Ishikawa (cell line): Measurements from ENCODE around the gene NAT8.

Source experiments
- CEBPB ChIP-seq: IDR thresholded peaks from 2 replicates; pipeline ENCODE4 v1.6.1; 2012
- CREB1 ChIP-seq: IDR thresholded peaks from 2 replicates; pipeline ENCODE4 v1.6.1; 2012; ENCODE audit warnings: low read depth
- EGR1 ChIP-seq: IDR thresholded peaks from 2 replicates; pipeline ENCODE4 v1.6.1; 2012
- EP300 ChIP-seq: IDR thresholded peaks from 2 replicates; pipeline ENCODE4 v1.6.1; 2012; ENCODE audit warnings: borderline replicate concordance
- FOXM1 ChIP-seq: IDR thresholded peaks from 2 replicates; pipeline ENCODE4 v1.6.1; 2012; ENCODE audit warnings: low read depth, borderline replicate concordance
- NFIC ChIP-seq: IDR thresholded peaks from 2 replicates; pipeline ENCODE4 v1.6.1; 2012
- RAD21 ChIP-seq: IDR thresholded peaks from 2 replicates; pipeline ENCODE4 v1.6.1; 2012; ENCODE audit warnings: low read depth
- TAF1 ChIP-seq: IDR thresholded peaks from 2 replicates; pipeline ENCODE4 v1.6.1; 2012; ENCODE audit warnings: low read depth, mild to moderate bottlenecking
- TCF12 ChIP-seq: IDR thresholded peaks from 2 replicates; pipeline ENCODE4 v1.6.1; 2012; ENCODE audit warnings: low read depth
- TEAD4 ChIP-seq: IDR thresholded peaks from 2 replicates; pipeline ENCODE4 v1.6.1; 2012
- YY1 ChIP-seq: IDR thresholded peaks from 2 replicates; pipeline ENCODE4 v1.6.1; 2012; ENCODE audit warnings: low read depth
- ZBTB7A ChIP-seq: IDR thresholded peaks from 2 replicates; pipeline ENCODE4 v1.6.1; 2012; ENCODE audit warnings: low read depth
- TF ChIP-seq, protein P1 (sequence below): IDR thresholded peaks from 2 replicates; pipeline ENCODE4 v1.6.1; 2012
- TF ChIP-seq, protein P2 (sequence below): IDR thresholded peaks from 2 replicates; pipeline ENCODE4 v1.6.1; 2012; ENCODE audit warnings: low read depth, mild to moderate bottlenecking
- TF ChIP-seq, protein P3 (sequence below): IDR thresholded peaks from 2 replicates; pipeline ENCODE4 v1.6.1; 2012

Gene NAT8

DNA sequence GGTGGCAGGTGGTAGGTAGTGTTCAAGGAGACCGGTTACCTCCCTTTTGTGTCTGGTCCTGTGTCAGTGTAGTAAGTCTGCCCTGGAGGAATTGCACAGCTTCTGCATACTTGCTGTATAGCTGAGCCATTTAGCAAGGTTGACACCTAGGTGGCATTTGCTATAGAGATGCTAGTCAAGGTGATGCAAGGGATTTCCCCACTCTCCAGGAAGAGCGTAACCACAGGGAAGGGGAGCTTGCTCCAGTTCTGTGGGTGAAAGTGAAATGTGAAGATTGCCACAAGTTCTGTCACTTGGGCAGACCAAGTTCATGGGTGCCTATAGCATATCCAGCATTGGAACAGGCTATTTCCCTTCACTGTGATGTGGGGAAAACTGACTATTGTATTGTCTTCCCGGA is 28.1 kb downstream of the NAT8 start:
- TF ChIP-seq, protein P1, sequence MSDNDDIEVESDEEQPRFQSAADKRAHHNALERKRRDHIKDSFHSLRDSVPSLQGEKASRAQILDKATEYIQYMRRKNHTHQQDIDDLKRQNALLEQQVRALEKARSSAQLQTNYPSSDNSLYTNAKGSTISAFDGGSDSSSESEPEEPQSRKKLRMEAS: no peak
- no peak for TF ChIP-seq YY1
- TF ChIP-seq RAD21: no peak
- no peak for TF ChIP-seq TEAD4
- TF ChIP-seq, protein P2, sequence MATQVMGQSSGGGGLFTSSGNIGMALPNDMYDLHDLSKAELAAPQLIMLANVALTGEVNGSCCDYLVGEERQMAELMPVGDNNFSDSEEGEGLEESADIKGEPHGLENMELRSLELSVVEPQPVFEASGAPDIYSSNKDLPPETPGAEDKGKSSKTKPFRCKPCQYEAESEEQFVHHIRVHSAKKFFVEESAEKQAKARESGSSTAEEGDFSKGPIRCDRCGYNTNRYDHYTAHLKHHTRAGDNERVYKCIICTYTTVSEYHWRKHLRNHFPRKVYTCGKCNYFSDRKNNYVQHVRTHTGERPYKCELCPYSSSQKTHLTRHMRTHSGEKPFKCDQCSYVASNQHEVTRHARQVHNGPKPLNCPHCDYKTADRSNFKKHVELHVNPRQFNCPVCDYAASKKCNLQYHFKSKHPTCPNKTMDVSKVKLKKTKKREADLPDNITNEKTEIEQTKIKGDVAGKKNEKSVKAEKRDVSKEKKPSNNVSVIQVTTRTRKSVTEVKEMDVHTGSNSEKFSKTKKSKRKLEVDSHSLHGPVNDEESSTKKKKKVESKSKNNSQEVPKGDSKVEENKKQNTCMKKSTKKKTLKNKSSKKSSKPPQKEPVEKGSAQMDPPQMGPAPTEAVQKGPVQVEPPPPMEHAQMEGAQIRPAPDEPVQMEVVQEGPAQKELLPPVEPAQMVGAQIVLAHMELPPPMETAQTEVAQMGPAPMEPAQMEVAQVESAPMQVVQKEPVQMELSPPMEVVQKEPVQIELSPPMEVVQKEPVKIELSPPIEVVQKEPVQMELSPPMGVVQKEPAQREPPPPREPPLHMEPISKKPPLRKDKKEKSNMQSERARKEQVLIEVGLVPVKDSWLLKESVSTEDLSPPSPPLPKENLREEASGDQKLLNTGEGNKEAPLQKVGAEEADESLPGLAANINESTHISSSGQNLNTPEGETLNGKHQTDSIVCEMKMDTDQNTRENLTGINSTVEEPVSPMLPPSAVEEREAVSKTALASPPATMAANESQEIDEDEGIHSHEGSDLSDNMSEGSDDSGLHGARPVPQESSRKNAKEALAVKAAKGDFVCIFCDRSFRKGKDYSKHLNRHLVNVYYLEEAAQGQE: no peak
- no peak for TF ChIP-seq TCF12
- no peak for TF ChIP-seq ZBTB7A
- TF ChIP-seq TAF1: no peak
- no peak for TF ChIP-seq NFIC
- no peak for TF ChIP-seq CREB1
- no peak for TF ChIP-seq FOXM1
- TF ChIP-seq, protein P3, sequence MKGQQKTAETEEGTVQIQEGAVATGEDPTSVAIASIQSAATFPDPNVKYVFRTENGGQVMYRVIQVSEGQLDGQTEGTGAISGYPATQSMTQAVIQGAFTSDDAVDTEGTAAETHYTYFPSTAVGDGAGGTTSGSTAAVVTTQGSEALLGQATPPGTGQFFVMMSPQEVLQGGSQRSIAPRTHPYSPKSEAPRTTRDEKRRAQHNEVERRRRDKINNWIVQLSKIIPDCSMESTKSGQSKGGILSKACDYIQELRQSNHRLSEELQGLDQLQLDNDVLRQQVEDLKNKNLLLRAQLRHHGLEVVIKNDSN: no peak

DNA sequence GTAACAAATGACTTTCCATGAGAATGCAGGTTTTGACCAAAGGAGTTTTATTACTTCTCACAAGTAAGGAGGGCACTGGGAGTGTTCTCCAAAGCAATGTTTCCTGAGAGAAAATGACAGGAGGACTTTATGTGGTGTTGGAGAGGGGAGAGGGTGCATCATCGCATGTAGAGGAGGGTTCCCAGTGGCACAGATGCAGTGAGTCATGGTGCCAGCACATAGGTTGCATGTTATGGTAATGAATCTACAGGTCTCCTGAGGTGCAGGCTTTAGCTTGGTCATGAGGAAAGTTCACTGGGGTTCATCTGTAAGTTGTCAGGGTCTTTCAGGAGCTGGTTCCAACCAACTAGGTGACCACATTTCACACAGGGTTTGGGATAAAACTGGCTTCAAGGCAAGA is 30.4 kb downstream of the NAT8 start:
- no peak for TF ChIP-seq EGR1
- TF ChIP-seq TCF12: no peak
- TF ChIP-seq, protein P2: no peak
- no peak for TF ChIP-seq CREB1
- TF ChIP-seq, protein P3: no peak
- TF ChIP-seq FOXM1: no peak
- no peak for TF ChIP-seq YY1
- no peak for TF ChIP-seq NFIC
- TF ChIP-seq TEAD4: no peak
- no peak for TF ChIP-seq RAD21
- no peak for TF ChIP-seq EP300
- no peak for TF ChIP-seq ZBTB7A
- TF ChIP-seq, protein P1: no peak
- no peak for TF ChIP-seq CEBPB
- TF ChIP-seq TAF1: no peak

DNA sequence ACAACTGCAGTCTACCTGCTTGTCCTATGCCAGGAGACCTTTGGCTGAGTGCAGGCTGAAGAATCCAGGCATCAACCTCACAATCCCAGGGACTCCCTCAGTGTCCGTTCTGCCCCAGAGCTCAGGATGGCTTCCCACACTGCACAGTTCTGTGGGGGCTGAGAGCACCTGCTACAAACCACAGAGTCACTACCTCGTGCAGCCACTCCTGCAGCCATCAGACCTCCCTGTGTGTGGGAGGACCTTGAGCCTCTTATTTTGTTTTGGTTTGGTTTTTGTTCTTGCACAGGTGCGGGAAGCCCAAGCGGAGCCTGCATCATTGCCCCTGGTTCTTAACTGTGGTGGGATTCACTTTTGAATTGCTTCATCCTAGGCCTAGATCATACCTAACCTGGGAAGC is 31.0 kb downstream of the NAT8 start:
- TF ChIP-seq, protein P2: no peak
- no peak for TF ChIP-seq CREB1
- TF ChIP-seq CEBPB: no peak
- no peak for TF ChIP-seq EP300
- TF ChIP-seq TAF1: no peak
- no peak for TF ChIP-seq NFIC
- no peak for TF ChIP-seq RAD21
- TF ChIP-seq EGR1: no peak
- TF ChIP-seq YY1: no peak
- no peak for TF ChIP-seq FOXM1
- TF ChIP-seq, protein P3: no peak
- TF ChIP-seq ZBTB7A: no peak

DNA sequence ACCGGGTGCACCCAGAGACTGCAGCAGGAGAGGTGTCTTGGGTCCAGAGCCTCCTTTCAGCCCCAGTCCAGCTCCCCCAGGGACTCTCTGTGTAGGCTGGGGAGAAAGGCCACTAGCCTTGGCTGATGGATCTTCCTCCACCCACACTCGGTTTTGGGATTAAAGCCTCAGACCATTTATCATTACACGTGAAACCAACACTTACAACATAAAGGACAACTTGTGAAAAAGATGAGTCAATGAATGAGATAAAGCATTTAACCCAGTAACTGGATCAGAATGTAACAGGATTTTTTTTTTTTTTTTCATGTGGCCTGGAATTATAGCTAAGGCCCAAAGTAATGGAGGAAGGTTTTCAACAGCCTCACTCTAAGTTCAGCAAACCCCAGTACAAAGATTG is 32.1 kb downstream of the NAT8 start:
- TF ChIP-seq FOXM1: no peak
- no peak for TF ChIP-seq YY1
- TF ChIP-seq TCF12: no peak
- TF ChIP-seq, protein P3: no peak
- TF ChIP-seq CEBPB: no peak
- TF ChIP-seq, protein P1: no peak
- no peak for TF ChIP-seq EP300
- no peak for TF ChIP-seq CREB1
- TF ChIP-seq EGR1: no peak
- no peak for TF ChIP-seq RAD21
